GM12872 (cell line): Measurements from ENCODE around the gene SLCO1C1.
A peak's percentile ranks its signal among the peaks of the same experiment; 100 is the strongest.

Source experiments
- CTCF ChIP-seq: IDR thresholded peaks from 3 replicates; pipeline ENCODE4 v1.5.1; 2011; ENCODE audit warnings: low read depth, mild to moderate bottlenecking, low read length, moderate library complexity; ENCODE audit not compliant: insufficient read depth

SLCO1C1 gene

GRCh38 chr12:20695232-20695631 lies at the start of gene SLCO1C1:
SLCO1C1 (plus strand) TSS chr12:20695332; CDS start chr12:20699577, 4,245 bp downstream.
- no peak for TF ChIP-seq CTCF

GRCh38 chr12:20646239-20646827 lies 48.8 kb upstream of the SLCO1C1 start:
- peak; percentile 57 for TF ChIP-seq CTCF

- TF ChIP-seq CTCF: no peak
Measured at GRCh38 chr12:20653871-20654270, 41.3 kb upstream of the SLCO1C1 start.

GRCh38 chr12:20656600-20656999 lies 38.5 kb upstream of the SLCO1C1 start:
- no peak for TF ChIP-seq CTCF

GRCh38 chr12:20657496-20657895 lies 37.6 kb upstream of the SLCO1C1 start:
- no peak for TF ChIP-seq CTCF

GRCh38 chr12:20681334-20681733 lies 13.8 kb upstream of the SLCO1C1 start:
- no peak for TF ChIP-seq CTCF

- no peak for TF ChIP-seq CTCF
Measured at GRCh38 chr12:20696181-20696905, 1.2 kb downstream of the SLCO1C1 start.
